ENCODE measurements around the gene CCND3. TPM values are rescaled to one million over a fixed set of nuclear protein-coding genes. Genes with fewer than 3 reads are reported as not detected.

CCND3 gene
- total and polyA plus RNA-seq, 2 of the 13 experiments (the other 11 are each of a cell fraction or from before 2014, with no cell fraction given), result 4.3 to 7.2 TPM

- TF ChIP-seq NFATC3 (CRISPR knock-in tag; IDR thresholded peaks at IDR 0.05) (no peak), SAP130 (CRISPR knock-in tag; IDR thresholded peaks at IDR 0.05; ENCODE audit: low read depth) (peak; percentile 52; the same call in 1 of the 2 replicates), ESRRA (CRISPR knock-in tag; IDR thresholded peaks at IDR 0.05; ENCODE audit: low read depth) (no peak), ZFY (CRISPR knock-in tag; IDR thresholded peaks at IDR 0.05) (no peak), SIN3B (IDR thresholded peaks at IDR 0.05; ENCODE audit: low read length) (0 out of 2 replicates have a peak, but pooled peaks have one; percentile 33), POLR2AphosphoS5 (IDR thresholded peaks at IDR 0.05; ENCODE audit: low read depth, low read length) (peak; percentile 19; the same call in 1 of the 2 replicates), GRHL1 (CRISPR knock-in tag; conservative IDR thresholded peaks at IDR 0.05) (no peak), DMAP1 (CRISPR knock-in tag; IDR thresholded peaks at IDR 0.05) (no peak), HNF1B (CRISPR knock-in tag; IDR thresholded peaks at IDR 0.05) (no peak; the same call in 1 of the 2 replicates), POGK (CRISPR knock-in tag; conservative IDR thresholded peaks at IDR 0.05) (no peak), TRAFD1 (CRISPR knock-in tag; IDR thresholded peaks at IDR 0.05; ENCODE audit: borderline replicate concordance) (no peak), THAP7 (CRISPR knock-in tag; IDR thresholded peaks at IDR 0.05) (no peak), HNF1A (IDR thresholded peaks at IDR 0.05; ENCODE audit: low read depth) (no peak), HNF1A (CRISPR knock-in tag; IDR thresholded peaks at IDR 0.05; ENCODE audit: borderline replicate concordance) (no peak), BATF2 (CRISPR knock-in tag; IDR thresholded peaks at IDR 0.05) (no peak), NFE2L2 (IDR thresholded peaks at IDR 0.05; ENCODE audit: low read length) (no peak)
Observed at GRCh38 chr6:41936073-41936837, 5.4 kb downstream of the CCND3 start (continued).
